ENCODE results near the gene ZNF692.

Gene ZNF692

DNA sequence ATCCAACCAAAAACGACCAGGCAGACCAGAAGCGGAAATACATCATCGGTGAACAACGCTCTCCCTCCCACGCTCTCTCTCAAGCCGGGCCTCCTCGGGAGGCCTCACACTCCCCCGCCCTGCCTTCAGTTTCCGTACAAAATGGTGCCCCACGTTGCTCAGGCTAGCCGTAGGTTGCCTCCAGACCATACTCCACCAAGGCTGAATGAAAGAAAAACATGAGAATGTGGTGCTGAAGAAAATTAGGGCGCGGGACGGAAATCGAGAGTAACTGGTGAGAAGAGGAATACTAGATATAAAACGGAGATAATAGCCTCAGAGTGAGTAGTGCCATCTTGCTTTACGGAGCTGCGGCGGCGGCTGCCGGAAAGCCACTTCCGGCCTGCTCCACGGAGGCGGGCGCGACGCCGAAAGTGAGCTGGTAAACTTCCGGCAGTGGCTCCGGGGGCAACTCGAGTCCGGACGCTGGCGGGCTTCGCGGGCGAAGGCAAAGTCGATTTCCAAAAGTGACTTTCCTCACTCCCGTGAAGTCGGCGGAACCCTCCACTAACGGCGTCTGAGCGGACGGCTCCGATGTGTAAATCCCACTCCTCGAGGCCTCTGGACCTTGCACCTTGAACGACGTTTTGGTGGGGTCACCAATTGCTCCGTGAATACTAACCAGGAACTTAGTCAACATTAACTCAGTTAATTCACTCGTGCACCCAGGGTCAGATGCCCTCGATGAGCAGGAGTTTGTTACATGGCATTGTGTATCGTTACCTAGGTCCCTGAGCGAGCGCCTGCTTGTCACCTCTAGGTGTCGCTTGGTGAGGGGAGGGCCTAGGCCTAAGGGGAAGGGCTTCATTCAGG, 32.8 kb downstream of the ZNF692 start, which contains the start of gene SH3BP5L:
Gene SH3BP5L (minus strand): TSS at position 7 of the 852 bp plus-strand sequence. CDS start 980 bp downstream, outside the sequence.
- peak; percentile 72 to 84 (median 78) for DNase-seq (ENCODE audit: low read depth in 4 of 4, low spot score in 1 of 4)

DNA sequence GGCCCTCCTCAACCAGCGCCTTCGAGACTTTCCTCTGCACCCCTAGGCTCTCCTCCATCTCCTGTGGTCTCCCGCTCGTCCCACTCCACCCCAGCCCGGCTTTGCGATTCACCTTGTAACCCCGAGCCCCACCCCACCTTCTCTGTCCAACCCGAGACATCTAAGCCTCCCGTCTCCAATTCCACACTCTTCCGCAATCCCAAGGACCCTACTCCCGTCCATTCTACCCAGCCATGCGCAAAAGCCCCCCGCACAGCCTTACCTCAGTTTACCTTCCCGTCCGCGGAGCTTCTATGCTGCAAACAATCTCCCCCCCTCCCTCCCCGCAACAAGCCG, 33.3 kb downstream of the ZNF692 start:
- no peak for DNase-seq (ENCODE audit: low read depth in 4 of 4, low spot score in 1 of 4)

DNA sequence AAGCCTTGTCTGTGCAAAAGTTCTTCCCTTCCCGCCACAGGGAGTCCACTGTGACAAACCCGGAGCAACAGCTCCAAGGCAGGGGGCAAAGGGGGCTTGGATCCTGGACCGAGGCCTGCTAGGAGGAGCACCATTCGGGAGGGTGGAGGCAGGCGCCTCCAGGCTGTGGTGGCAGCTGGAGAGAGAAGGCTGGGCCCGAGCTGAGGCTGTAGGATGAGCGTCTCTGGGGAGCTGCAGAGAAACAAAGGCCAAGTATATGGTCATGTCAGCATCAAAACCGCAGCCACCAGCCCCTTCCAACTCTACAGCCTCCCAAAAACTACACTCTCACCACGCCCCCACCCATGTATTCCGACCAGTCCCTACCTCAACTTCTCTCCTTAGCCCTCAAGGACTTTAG, 33.7 kb downstream of the ZNF692 start:
- DNase-seq (ENCODE audit: low read depth in 4 of 4, low spot score in 1 of 4): no peak

DNA sequence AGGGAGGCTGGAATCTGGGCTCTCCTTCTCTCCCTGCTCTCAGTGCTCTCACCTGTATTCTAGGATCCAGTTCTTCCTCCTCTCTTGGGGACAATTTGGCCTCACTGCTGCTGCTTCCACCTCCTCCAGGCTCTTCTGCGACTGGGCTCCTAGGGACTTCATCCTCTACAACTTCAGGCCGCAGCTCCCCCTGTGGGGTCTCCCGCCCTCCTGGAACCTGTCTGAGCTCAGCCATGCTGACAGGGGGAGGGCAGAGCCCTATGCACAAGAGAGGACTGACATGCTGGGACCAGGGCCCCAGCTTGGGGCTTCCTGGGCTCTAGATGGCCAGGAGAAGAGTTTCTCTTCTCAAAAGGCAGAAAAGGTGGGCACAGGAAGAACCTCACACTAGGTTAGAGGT, 34.2 kb downstream of the ZNF692 start:
- no peak for DNase-seq (ENCODE audit: low read depth in 4 of 4, low spot score in 1 of 4)

DNA sequence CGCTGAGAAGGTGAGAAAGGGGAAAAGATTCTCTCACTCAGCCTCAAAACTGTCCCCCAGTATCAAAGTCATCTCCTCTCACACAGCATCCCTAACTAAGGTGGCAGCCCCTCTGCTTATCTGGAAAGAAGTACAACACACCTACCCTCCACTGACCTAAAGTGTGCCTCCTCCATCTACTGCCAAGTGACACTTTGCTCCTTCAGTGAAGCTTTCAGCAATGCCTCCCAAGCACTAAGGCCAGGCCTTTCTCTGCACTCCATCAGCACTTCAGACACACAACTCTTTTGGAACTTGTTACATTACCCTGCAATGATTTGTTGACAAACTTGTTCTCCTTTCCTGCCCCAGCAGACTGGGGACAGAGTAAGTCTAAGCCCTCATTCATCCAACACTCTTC, 34.6 kb downstream of the ZNF692 start:
- no peak for DNase-seq (ENCODE audit: low read depth in 4 of 4, low spot score in 1 of 4)

DNA sequence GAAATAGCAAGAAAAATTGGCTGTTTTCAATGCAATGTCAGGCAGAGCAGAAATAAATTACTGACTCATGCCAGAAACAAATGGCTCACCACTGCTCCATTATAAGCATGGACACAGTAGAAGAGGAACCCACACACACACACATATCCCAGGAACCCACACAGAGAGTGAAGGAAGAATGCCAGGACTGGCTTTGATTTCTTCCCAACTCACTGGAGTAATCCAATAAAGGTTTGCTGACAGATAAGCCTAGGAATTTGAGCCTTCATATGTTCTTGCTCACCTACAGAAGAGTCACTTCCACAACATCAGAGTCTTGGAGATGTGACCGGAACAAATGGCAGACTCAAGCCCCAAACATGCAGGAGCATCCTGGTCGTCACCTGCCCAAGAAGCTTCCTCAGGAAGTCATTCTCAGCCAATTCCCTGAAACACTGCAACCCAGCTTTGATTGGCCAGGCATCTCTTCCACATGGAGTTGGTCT, 35.3 kb downstream of the ZNF692 start:
- DNase-seq (ENCODE audit: low read depth in 4 of 4, low spot score in 1 of 4): no peak

DNA sequence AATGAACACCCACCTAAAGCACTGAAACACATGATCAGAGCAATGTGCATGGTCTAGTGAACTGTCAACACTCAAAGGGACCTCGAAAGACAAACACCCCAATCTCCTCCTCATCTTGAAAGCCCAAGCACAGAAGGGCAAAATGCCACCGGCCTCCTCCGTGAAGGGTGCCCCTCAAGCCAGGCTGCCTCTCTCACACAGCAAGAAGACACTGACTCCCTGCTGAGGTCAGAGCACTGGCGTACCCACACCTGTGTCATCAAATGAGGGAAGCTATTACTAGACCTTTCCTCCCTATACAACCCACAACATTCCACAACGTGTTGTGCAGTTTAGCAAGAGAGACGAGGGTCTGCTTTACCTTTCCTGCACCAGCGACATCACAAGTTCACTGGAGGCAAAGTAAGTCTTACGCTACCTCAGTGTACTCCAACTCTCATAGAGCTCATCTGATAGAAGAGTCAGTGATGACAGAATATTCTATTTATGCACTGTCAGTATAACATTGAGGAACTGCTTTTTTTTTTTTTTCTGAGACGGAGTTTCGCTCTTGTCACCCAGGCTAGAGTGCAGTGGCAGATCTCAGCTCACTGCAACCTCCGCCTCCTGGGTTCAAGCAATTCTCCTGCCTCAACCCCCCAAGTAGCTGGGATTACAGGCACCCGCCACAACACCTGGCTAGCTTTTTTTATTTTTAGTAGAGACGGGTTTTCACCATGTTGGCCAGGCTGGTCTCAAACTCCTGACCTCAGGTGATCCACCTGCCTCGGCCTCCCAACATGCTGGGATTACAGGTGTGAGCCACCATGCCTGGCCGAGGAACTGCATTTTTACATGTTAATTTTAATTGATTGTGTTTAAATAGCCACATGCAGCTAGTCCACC, 36.5 kb downstream of the ZNF692 start:
- no peak for DNase-seq (ENCODE audit: low read depth in 4 of 4, low spot score in 1 of 4)

DNA sequence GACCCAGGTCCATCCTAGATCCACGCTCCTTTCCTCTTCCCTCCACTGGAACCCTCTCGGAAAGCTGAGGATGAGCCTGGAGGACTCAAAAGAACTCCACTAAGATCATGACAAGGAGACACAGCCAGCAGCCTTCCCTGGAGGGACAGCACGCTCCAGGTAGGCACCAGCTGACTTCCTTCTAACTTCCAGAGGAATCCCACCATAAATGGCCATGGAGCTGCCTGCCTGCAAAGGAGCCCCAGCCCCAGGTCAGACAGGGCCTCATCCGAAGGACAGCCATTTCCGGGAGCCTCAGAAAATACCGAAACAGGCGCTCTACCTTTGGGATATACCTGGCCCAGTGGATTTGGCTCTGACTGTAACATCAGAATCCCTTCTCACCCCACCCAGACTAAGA, 37.2 kb downstream of the ZNF692 start:
- no peak for DNase-seq (ENCODE audit: low read depth in 4 of 4, low spot score in 1 of 4)

DNA sequence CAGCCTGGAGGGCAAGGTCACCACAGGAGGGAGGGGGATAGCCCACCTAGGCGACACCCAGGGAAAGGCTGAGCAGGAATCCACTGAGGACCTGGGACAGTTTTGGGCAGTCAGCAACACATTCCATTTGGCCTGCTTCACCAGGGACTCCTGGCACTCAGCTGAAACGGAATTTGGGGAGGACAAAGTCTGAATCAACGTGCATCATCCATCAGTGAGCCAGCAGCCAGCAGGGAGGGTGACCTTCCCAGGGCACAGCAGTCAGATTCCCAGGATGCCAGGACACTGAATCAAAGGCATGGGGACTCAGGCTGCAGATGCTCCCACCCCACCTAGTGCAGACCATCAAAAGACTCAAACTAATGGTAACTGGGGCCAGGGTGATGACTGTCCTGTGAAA, 37.8 kb downstream of the ZNF692 start:
- DNase-seq (ENCODE audit: low read depth in 4 of 4, low spot score in 1 of 4): no peak

DNA sequence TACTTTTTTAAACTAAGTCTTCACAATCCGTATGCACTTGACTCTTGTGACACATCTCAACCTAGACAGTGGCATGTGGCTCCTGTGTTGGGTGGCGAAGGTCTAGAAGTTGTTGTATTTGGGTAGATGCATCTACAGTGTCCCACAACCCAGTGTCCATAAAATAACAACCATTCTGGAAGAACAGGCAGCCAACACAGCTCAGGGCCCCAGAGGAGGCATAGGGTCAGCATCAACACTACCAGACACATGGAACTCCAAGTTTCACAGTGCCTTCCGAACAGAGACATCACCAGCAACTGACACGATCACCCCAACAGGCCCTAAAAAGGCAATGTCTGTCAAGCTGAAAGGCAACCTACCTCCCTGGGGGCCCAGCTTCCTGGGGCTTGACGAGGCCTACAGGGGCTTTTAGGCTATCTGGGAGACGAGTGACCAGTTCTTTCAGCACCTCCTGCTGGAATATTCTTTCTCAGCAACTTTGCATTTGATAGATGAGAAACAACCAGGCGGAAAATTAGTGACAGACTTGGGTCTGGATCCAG, 38.8 kb downstream of the ZNF692 start:
- DNase-seq (ENCODE audit: low read depth in 4 of 4, low spot score in 1 of 4): no peak

DNA sequence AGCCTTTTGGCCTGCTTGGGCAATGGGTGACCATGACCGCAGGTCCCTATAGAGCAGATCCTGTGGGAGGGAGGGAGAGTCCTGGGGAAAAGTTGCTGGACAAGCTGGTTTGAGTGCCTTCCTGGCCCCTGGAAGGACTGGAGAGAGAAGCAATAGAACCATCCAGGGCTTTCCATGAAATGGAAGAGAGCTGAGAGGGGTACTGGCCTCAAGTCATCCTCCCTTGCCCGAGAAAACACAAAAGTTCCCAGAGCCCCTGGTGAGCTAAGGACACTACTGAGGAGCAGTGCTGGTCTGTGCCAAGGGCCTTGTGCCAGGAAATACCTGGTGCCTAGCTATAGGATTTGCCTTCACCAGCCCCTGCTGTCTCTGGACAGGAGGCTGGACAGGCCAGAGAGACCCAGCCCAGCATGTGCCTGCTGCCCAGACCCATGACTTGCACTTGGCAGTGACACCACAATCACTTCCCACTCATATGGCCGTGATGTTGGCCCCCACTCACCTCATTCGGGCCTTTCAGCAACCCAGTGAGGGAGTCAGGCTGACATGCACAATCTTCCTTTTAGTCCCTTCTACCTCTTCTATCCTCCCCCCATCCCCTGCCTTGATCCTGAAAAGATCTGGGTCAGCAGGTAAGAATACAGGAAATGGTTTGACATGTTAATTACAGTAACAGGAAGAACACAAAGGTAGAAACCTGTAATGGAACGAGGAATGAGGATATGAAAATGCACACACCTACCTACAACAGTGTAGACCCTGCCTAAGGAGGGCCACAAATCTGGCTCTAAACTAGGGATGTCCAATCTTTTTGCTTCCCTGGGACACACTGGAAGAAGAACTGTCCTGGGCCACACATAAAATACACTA, 40.1 kb downstream of the ZNF692 start:
- DNase-seq (ENCODE audit: low read depth in 4 of 4, low spot score in 1 of 4): no peak

DNA sequence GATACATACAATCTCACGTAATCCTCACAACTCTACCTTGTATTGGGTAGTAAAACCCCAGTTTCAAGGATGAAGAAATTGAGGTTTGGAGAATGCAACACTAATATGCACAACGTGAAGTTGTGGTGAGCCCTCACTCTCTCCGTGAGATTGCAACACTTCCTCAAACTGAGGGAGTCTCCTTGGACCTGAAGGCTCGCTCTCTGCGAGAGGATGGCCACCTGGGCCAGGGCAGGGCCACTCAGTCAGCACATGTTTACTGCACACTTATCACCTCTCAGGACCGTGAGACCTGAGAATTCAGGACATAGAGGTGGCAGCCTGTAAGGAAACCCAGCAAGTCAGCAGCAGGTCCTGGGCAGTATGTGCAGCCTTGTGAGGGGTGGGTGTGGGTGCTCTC, 41.8 kb downstream of the ZNF692 start:
- DNase-seq (ENCODE audit: low read depth in 4 of 4, low spot score in 1 of 4): no peak

DNA sequence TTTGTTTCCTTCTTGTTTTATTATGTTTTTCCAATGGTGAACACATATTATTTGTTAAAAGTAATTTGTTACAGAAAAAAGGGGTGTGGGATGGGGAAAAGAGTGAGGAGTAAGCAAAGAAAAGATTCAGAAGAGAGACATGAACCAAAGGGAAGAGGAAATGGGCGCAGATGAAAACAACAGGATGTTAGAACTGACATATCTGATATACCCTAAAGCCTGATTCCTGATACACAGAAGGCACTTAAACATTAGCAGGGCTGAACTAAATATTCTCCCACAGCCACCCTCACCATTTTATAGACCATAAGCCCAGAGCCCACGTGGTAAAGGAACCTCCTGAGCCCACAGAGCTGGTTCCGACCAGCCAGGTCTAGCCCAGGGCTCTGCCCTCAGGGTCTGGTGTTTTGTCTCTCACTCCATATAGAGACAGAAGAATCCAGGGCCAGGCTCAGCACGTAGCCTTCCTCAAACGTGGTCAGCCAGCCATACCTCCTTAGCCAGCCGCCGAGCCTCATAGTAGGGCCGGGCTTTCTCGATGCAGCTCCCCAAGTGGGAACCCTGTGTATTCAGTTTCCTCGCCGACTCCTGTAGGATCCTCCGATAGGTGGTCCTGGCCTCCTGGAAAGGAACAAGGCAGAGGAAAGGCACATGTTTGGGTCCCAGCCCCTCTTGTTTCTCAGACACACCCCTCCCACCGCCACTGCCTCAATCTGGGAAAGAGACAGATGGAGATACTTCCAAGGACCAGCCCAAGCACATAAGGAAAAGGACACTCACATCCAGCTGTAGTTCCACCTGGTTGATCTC, 42.6 kb downstream of the ZNF692 start:
- no peak for DNase-seq (ENCODE audit: low read depth in 4 of 4, low spot score in 1 of 4)

DNA sequence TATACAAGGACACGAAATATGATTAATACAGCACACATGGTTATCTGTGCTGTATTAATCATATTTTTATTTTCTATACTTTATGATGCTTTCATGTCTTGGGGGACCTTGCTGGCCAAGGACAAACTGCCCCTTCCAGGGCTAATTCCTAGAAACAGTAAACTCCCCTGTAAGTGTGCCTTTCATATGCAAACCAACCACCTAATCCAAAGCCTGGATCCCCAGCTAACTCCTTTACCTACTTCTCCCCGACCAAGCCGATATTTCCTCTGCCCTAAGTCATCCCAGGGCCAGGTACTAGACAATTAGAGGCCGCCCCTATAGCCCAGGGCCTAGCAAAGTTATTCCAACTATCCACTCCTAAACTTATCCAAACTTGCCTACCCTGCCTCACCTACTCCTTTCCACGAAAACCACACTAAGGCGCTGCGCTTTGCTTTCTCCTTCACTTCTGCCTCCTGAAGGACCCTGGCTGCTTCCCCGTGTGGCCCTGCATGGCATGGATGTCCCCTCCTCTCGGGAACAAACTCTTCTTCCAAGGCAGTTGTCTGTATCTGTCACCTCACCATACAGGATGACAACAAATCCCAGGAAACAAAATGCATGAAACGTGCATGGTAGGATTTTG, 43.4 kb downstream of the ZNF692 start:
- DNase-seq (ENCODE audit: low read depth in 4 of 4, low spot score in 1 of 4): no peak

DNA sequence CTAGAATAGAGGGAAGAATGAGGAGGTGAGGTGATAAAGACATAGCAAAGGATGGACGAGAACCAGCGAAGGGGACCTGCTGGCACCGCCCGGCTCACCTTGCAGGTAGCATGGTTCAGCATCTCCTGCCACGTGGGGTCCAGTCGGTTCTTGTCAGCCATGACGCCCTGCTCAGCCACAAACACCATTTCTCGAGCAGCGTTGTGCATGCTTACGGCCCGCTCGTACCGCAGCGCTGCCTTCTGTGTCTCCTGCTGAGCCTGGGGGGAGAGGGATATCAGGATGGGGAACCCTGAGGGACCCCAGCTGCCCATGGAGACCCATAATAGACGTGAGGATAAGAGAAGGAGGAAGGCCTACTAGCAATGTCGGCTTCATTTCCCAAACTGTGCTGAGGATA, 44.5 kb downstream of the ZNF692 start:
- DNase-seq (ENCODE audit: low read depth in 4 of 4, low spot score in 1 of 4): no peak

DNA sequence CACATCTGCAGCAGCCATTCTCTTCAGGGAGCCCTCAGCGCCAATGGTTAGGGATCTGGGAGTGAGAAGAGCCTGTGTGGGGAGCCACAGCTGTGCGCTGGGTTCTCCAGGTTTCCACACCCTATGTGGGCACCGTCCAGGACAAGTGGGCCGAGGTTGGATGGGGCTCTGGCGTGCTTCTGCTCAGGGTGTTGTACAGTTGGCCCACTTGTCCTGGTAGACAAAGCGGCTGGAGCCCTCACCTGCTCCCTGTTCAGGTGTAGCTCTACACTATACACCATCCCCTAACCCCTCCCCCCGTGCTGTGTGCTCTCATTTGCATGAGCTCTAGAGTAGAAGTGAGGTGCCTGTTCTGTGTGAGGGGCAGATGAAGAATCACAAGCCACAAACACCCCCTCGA, 45.3 kb downstream of the ZNF692 start:
- DNase-seq (ENCODE audit: low read depth in 4 of 4, low spot score in 1 of 4): no peak

DNA sequence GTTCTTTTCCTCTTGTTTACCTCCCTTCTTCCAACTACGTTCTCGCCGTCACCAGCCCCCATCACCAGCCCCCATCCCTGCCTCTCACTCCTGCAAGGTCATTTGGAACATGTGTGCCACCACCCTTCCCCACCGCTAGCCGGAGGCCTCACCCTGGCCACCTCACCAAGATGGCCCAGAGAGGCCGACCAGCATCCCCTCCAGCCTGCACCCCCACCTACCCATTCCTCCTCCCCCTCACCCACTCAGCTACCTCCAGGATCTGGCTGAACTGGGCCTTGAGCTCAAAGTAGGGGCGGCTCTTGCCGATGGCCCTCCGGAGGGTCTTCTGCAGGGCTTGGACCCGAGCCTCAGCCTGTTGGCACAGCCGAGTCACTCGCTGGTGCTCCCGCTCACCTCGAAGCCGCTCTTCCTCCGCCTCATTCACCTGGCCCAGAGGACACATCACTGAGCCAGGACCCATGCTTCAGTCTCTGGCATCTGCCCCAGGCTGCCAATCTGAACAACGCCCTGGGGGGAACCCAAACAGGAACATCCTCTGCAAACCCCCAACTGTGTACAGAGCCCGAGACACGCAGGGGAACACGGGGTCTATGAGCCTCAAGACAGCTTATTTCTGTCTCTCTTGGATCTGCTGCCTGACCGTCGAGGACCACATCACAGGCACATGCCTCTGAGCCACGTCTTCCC, 46.0 kb downstream of the ZNF692 start:
- no peak for DNase-seq (ENCODE audit: low read depth in 4 of 4, low spot score in 1 of 4)

DNA sequence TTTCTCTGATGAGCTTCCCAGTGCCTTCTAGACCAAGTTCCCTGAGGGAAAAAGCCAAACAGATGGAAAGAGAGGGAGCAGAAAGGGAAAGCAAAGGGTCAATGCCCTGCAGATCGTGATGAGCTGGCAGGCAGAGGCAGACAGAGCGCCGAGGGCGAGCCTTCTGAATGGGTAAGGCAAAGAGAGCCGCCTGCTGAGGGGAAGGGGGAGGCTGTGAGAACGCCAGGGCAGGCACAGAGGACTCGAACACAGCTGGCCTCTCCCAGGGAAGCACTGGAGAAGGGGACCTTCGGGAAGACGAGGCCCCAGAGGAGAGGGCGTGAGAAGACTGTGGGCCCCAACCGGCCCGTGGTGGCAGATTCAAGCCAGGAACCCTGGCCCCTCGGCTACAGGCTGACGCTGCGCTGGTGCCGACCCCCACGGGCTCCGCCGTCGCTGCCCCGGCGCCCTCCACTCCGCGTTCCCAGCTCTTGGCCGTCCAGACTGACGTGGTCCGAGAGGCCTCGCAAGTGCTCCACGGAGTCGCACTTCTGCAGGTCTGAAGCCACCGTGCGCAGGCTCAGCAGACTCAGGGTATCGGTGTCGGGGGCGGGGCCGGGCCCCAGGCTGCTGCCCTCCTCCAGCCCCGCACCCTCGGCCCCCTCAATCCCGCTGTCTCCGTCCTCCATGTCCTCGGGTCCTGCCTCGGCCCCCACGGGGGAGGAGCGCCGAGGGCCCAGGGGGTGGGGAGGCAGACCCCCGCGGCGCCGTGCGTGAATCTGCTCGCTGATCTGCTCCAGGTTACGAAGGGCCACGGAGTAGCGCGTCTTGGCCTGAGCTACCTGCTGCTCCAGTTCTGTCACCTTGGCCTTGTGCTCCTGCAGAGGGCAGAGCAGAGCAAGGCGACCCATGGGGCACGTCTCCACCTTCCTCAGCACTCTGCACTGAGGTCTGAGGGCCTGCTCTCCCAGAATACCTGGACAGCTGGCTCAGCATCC, 47.1 kb downstream of the ZNF692 start:
- no peak for DNase-seq (ENCODE audit: low read depth in 4 of 4, low spot score in 1 of 4)
